PC-9 (cell line): ENCODE data around the gene DOCK2. TPM values are rescaled to one million over a fixed set of nuclear protein-coding genes. Genes with fewer than 3 reads are reported as not detected.

Experiments used
- BruUV-seq: library from RNA; stranded (reverse); fragments of 400-500 nt; replicated peaks from 2 replicates; lab custom pipeline; 2021; lab: Mats Ljungman, UMichigan
- CTCF ChIA-PET: fragments of 300-600 bp; sonication (Branson Sonifier 250); formaldehyde crosslinking; loops from one replicate; lab custom pipeline; 2022; ENCODE audit warnings: antibody characterized with exemption; lab: Charles Lee
- POLR2A ChIA-PET: fragments of 300-600 bp; sonication (Branson Sonifier 250); formaldehyde crosslinking; loops from one replicate; lab custom pipeline; 2022; ENCODE audit warnings: antibody characterized with exemption; ENCODE audit not compliant: unreplicated experiment; lab: Charles Lee
- DNase-seq, 2 experiments: peaks; one replicate each; pipeline versions ENCODE4 v3.0.0 to v3.0.0-alpha.2; 2015 to 2022; ENCODE audit warnings: mixed read lengths in 1 of 2
- H2AFZ ChIP-seq: fragments of 200-600 bp; sonication (generic); 2 replicates; pipeline ENCODE4 v1.8.1; 2017; ENCODE audit warnings: antibody characterized with exemption
- H3F3A ChIP-seq: fragments of 200-600 bp; sonication (generic); 2 replicates; pipeline ENCODE4 v1.8.1; 2017; ENCODE audit warnings: antibody characterized with exemption, mild to moderate bottlenecking, low read depth; ENCODE audit not compliant: insufficient read depth
- H3K27ac ChIP-seq: fragments of 200-600 bp; sonication (generic); 2 replicates; pipeline ENCODE4 v1.6.1; 2016; ENCODE audit warnings: mixed run types
- H3K27me3 ChIP-seq: fragments of 200-600 bp; sonication (generic); 2 replicates; pipeline ENCODE4 v1.6.1; 2016; ENCODE audit warnings: low read depth, mixed run types; ENCODE audit not compliant: insufficient read depth
- H3K36me3 ChIP-seq: fragments of 200-600 bp; sonication (generic); 2 replicates; pipeline ENCODE4 v1.6.1; 2016; ENCODE audit warnings: low read depth, mixed run types
- H3K4me1 ChIP-seq: fragments of 200-600 bp; sonication (generic); replicated peaks from 2 replicates; pipeline ENCODE4 v1.6.1; 2016; ENCODE audit warnings: mixed run types; ENCODE audit not compliant: insufficient read depth
- H3K4me2 ChIP-seq: fragments of 200-600 bp; sonication (generic); 2 replicates; pipeline ENCODE4 v1.6.1; 2017; ENCODE audit warnings: mixed run types
- H3K4me3 ChIP-seq: fragments of 200-600 bp; sonication (generic); 2 replicates; pipeline ENCODE4 v1.6.1; 2016; ENCODE audit warnings: mixed run types
- H3K79me2 ChIP-seq: fragments of 200-600 bp; sonication (generic); 2 replicates; pipeline ENCODE4 v1.6.1; 2017; ENCODE audit warnings: low read depth, mixed run types
- H3K9me2 ChIP-seq: fragments of 200-600 bp; sonication (generic); 2 replicates; pipeline ENCODE4 v1.8.1; 2017; ENCODE audit warnings: mild to moderate bottlenecking; ENCODE audit not compliant: insufficient read depth
- H3K9me3 ChIP-seq: fragments of 200-600 bp; sonication (generic); 2 replicates; pipeline ENCODE4 v1.8.1; 2016; ENCODE audit warnings: low read depth; ENCODE audit not compliant: insufficient read depth
- H4K20me1 ChIP-seq: fragments of 200-600 bp; sonication (generic); 2 replicates; pipeline ENCODE4 v1.8.1; 2017; ENCODE audit not compliant: insufficient read depth
- CTCF ChIP-seq: fragments of 200-600 bp; sonication (generic); conservative IDR thresholded peaks from 2 replicates; pipeline ENCODE4 v1.6.1; 2017; ENCODE audit warnings: mixed run types, antibody characterized with exemption, mild to moderate bottlenecking, moderate library complexity
- EZH2 ChIP-seq: fragments of 200-600 bp; sonication (generic); IDR thresholded peaks from 2 replicates; pipeline ENCODE4 v1.8.0; 2017; ENCODE audit warnings: antibody characterized with exemption, low read depth
- intact Hi-C: fragments of 100-400 bp; cut with micrococcal nuclease; formaldehyde crosslinking; loops from one replicate; pipeline ENCODE4 v1.10.0; 2022; ENCODE audit not compliant: unreplicated experiment
- total RNA-seq: library from RNA; stranded (reverse); gene quantifications from 2 replicates; pipeline ENCODE4 v1.2.3, GENCODE V29; 2021

DOCK2 gene
- total RNA-seq, 1 experiment from 2014 or later: 0.41 TPM

- H3K27me3 ChIP-seq: no peaks in the 10 kb centered on the region
- H2AFZ ChIP-seq: no peak overlapping the region
- ChIA-PET CTCF (no interaction called here), POLR2A (no interaction called here)
- no peaks in the 10 kb centered on the region for H3K9me2 ChIP-seq
- no peak for TF ChIP-seq CTCF
- no peak for TF ChIP-seq EZH2
- no peaks in the 10 kb centered on the region for H3K4me1 ChIP-seq
- BruUV-seq: no TSS peak
- intact Hi-C loops: no loop called here
- no peak overlapping the region for H3K4me3 ChIP-seq
- no peak overlapping the region for H3K27ac ChIP-seq
- H3K4me2 ChIP-seq: no peak overlapping the region
- no peaks in the 10 kb centered on the region for H4K20me1 ChIP-seq
- no peaks in the 10 kb centered on the region for H3F3A ChIP-seq
- DNase-seq: no peak
- H3K79me2 ChIP-seq: no peaks in the 10 kb centered on the region
- no peaks in the 10 kb centered on the region; the same call in 1 of the 2 replicates for H3K9me3 ChIP-seq
- H3K36me3 ChIP-seq: no peaks in the 10 kb centered on the region
Measured at GRCh38 chr5:169836835-169837536, 199.9 kb downstream of the DOCK2 start.

- Histone ChIP-seq H3K79me2 (no peaks in the 10 kb centered on the region), H2AFZ (no peak overlapping the region), H3F3A (no peaks in the 10 kb centered on the region), H3K4me3 (no peak overlapping the region), H3K9me3 (no peaks in the 10 kb centered on the region), H3K4me1 (no peaks in the 10 kb centered on the region), H3K36me3 (no peaks in the 10 kb centered on the region), H4K20me1 (no peaks in the 10 kb centered on the region), H3K27ac (no peak overlapping the region), H3K9me2 (no peaks in the 10 kb centered on the region), H3K4me2 (no peak overlapping the region), H3K27me3 (no peaks in the 10 kb centered on the region)
- no peak for DNase-seq
- ChIA-PET CTCF (no interaction called here), POLR2A (no interaction called here)
- no peak for TF ChIP-seq CTCF
- BruUV-seq: no TSS peak
- intact Hi-C loops: no loop called here
Measured at GRCh38 chr5:169837686-169838085, 200.6 kb downstream of the DOCK2 start.

- BruUV-seq: no TSS peak
- H3F3A ChIP-seq: no peaks in the 10 kb centered on the region
- no peak overlapping the region for H3K27ac ChIP-seq
- H3K9me3 ChIP-seq: no peaks in the 10 kb centered on the region
- DNase-seq: no peak
- no peak overlapping the region for H3K4me3 ChIP-seq
- no peaks in the 10 kb centered on the region for H3K79me2 ChIP-seq
- no peaks in the 10 kb centered on the region for H3K4me1 ChIP-seq
- no peaks in the 10 kb centered on the region for H3K9me2 ChIP-seq
- POLR2A ChIA-PET: no interaction called here
- CTCF ChIA-PET: no interaction called here
- no peaks in the 10 kb centered on the region for H3K27me3 ChIP-seq
- no peak overlapping the region for H3K4me2 ChIP-seq
- no peak overlapping the region for H2AFZ ChIP-seq
- no peaks in the 10 kb centered on the region for H4K20me1 ChIP-seq
- intact Hi-C loops: no loop called here
- no peaks in the 10 kb centered on the region for H3K36me3 ChIP-seq
- TF ChIP-seq CTCF (no peak), EZH2 (no peak)
Measured at GRCh38 chr5:169838688-169839087, 201.6 kb downstream of the DOCK2 start.
